ENCODE data around the gene MUC5AC.

The MUC5AC gene

DNA sequence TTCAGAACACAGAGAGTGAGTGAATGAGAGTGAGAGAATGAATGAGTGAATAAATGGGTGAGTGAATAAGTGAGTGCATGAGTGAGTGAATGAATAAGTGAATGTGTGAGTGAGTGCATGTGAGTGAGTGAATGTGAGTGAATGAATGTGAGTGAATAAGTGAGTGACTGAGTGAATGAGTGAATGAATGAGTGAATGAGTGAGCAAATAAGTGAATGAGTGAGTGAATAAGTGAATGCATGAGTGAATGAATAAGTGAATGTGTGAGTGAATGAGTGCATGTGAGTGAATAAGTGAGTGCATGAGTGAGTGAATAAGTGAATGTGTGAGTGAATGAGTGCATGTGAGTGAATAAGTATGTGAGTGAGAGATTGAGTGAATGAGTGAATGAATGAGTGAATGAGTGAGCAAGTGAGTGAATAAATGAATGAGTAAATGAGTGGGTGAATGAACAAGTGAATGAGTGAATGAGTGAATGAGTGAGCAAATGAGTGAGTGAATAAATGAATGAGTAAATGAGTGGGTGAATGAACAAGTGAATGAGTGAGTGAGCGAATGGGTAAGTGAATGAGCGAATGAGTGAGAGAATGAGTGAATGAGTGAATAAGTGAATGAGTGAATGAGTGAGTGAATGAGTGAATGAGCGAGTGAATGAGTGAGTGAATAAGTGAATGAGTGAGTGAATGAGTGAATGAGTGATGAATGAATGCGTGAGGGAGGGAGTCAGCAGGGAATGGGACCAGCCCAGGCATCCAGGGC is 43.8 kb downstream of the MUC5AC start:
- TF ChIP-seq, protein P1, sequence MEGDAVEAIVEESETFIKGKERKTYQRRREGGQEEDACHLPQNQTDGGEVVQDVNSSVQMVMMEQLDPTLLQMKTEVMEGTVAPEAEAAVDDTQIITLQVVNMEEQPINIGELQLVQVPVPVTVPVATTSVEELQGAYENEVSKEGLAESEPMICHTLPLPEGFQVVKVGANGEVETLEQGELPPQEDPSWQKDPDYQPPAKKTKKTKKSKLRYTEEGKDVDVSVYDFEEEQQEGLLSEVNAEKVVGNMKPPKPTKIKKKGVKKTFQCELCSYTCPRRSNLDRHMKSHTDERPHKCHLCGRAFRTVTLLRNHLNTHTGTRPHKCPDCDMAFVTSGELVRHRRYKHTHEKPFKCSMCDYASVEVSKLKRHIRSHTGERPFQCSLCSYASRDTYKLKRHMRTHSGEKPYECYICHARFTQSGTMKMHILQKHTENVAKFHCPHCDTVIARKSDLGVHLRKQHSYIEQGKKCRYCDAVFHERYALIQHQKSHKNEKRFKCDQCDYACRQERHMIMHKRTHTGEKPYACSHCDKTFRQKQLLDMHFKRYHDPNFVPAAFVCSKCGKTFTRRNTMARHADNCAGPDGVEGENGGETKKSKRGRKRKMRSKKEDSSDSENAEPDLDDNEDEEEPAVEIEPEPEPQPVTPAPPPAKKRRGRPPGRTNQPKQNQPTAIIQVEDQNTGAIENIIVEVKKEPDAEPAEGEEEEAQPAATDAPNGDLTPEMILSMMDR (IDR thresholded peaks at IDR 0.05; ENCODE audit: low read depth, low read length, missing control alignments) = no peak
- in situ Hi-C loops (cut with HindIII; ENCODE audit: low pct_ligation_motif_present, low sequenced_read_pairs) = no loop called here
- no peak overlapping the region for H3K4me3 ChIP-seq (ENCODE audit: low read depth, low read length)
- DNase-seq = no peak
- no peaks in the 10 kb centered on the region for H3K36me3 ChIP-seq (replicated peaks)
- H3K27me3 ChIP-seq (replicated peaks) = no peaks in the 10 kb centered on the region
- no peak overlapping the region for H3K27ac ChIP-seq

DNA sequence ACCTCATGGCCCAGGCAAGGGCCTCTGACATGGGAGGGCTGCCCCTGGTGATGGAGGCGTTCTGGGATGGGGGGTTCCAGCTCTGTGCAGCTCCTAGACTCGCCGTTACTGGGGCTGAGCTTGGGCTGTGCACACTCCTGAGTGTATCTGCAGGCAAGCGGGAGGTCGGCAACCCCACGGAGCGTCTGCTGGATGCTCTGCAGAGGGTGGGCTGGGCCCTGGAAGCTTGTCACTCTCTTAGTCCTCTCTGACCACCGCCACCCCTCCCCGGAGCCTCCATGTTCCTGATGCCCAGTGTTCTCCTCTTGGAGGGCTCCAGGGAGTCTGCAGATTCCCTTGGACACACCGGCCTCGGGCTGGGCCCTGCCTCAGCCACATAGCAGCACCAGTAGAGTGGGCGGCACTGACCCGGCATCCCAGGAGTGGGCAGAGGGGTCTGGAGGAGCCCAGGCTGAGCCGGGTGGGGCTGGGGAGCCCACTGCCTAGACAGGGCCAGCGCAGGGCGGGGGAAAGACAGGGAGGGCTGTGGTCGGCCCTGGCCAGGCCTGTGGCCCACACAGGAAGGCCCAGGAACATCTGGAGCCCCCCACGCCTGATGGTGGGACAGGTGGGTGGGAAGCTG is 44.5 kb downstream of the MUC5AC start:
- Histone ChIP-seq H3K4me3 (ENCODE audit: low read depth, low read length) (no peak overlapping the region), H3K27ac (no peak overlapping the region), H3K36me3 (replicated peaks) (no peaks in the 10 kb centered on the region), H3K27me3 (replicated peaks) (no peaks in the 10 kb centered on the region)
- in situ Hi-C loops (cut with HindIII; ENCODE audit: low pct_ligation_motif_present, low sequenced_read_pairs) = no loop called here
- no peak for DNase-seq
- TF ChIP-seq, protein P1 (IDR thresholded peaks at IDR 0.05; ENCODE audit: low read depth, low read length, missing control alignments) = no peak

DNA sequence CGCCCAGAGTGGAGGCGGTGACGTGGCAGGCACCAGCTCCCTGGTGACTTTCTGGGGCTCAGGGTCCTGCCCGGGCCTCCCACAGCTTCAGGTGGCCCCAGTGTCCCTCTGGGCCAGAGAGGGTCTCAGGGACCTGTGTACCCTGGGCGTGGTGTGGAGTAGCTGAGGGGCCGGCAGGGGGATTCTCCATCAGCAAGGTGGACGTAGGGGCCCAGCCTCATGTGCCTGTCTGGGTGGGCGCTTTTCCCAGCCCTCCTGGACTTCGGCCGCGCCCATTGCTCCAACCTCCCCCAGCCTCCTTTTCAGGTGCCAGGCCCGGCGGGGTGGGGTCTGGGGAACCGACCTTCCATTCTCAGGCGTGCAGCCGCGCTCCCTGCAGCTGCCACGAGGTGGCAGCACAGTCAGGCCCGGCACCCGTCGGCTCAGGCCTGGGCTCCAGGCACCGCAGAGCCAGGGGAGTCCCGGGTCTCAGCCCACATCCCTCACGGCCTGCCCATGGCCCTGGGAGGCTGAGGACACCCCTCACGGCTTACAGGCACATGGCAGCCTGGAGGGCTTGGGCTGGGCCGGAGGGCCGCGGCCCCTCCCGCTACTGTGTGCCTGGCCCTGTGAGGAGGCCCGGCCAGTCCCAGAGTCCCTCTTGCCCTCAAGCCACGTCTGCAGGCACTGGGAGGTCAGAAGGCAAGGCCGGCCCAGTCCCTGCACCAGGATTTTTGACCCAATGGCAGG is 45.2 kb downstream of the MUC5AC start:
- DNase-seq = peak; percentile 9
- in situ Hi-C loops (cut with HindIII; ENCODE audit: low pct_ligation_motif_present, low sequenced_read_pairs) = no loop called here
- no peak overlapping the region for H3K27ac ChIP-seq
- no peaks in the 10 kb centered on the region for H3K36me3 ChIP-seq (replicated peaks)
- H3K4me3 ChIP-seq (ENCODE audit: low read depth, low read length) = no peak overlapping the region
- TF ChIP-seq, protein P1 (IDR thresholded peaks at IDR 0.05; ENCODE audit: low read depth, low read length, missing control alignments) = peak; percentile 91
- H3K27me3 ChIP-seq (replicated peaks) = no peaks in the 10 kb centered on the region

DNA sequence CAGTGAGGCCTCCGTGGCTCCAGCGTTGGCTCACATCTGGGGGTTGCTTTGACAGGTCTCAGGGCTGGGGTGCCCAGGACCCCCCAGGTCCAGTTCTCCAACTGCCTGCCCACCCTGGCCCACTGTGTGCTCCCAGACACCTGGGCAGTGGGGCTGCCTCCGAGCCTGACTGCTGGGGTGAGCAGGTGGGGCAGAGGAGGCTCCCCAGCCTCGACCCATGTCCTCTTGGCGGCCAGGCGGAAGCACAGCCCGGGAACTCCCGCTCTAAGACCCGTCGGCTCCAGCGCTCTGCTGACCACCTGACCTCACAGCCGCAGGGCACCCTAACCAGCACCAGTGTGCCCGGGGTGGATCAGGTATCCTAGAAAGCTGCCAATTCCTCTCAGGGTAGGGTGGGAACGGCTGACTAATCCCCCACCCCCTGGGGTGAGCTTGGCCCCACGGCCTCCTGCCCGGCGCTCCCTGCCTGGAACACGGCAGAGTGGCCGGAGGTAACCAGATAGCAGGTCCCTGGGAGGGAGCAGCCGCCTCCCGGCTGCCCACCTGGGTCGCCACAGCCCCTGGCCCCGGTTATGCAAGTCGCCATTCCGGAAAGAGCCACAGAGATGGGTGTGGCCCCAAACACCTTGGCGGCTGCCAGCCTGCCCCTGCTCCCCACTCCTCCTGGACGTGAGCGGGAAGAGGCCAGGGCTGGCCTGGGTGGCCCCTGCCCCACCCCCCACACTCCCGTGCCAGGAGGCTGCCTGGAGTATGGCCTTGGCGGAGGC is 45.9 kb downstream of the MUC5AC start:
- DNase-seq = no peak
- H3K27ac ChIP-seq = no peak overlapping the region
- H3K4me3 ChIP-seq (ENCODE audit: low read depth, low read length) = no peak overlapping the region
- in situ Hi-C loops (cut with HindIII; ENCODE audit: low pct_ligation_motif_present, low sequenced_read_pairs) = no loop called here
- no peaks in the 10 kb centered on the region for H3K36me3 ChIP-seq (replicated peaks)
- TF ChIP-seq, protein P1 (IDR thresholded peaks at IDR 0.05; ENCODE audit: low read depth, low read length, missing control alignments) = no peak
- no peaks in the 10 kb centered on the region for H3K27me3 ChIP-seq (replicated peaks)

DNA sequence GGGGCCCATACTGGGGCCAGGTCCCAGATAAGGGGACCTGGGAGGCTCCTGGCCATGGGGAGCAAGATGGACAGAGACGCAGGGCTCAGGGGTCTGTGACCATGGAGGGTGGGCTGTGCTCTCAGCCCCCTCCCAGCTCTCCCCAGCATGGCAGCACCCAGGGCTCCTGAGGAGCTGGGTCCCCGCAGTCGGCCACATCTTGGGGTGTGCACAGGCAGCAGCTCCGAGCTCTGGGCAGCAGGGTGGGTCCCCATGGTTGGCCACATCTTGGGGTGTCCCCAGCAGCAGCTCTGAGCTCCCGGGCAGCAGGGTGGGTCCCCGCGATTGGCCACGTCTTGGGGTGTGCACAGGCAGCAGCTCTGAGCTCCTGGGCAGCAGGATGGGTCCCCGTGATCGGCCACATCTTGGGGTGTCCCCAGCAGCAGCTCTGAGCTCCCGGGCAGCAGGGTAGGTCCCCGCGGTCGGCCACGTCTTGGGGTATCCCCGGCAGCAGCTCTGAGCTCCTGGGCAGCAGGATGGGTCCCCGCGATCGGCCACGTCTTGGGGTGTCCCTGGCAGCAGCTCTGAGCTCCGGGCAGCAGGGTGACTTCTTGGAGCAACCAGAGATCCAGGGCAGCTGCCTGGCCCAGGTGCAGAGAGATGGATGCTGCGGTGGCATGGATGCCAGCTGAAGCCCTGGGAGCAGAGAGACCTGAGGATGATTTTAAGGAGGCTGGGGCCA is 46.8 kb downstream of the MUC5AC start:
- DNase-seq = no peak
- H3K27me3 ChIP-seq (replicated peaks) = no peaks in the 10 kb centered on the region
- H3K36me3 ChIP-seq (replicated peaks) = no peaks in the 10 kb centered on the region
- no peak overlapping the region for H3K27ac ChIP-seq
- H3K4me3 ChIP-seq (ENCODE audit: low read depth, low read length) = no peak overlapping the region
- TF ChIP-seq, protein P1 (IDR thresholded peaks at IDR 0.05; ENCODE audit: low read depth, low read length, missing control alignments) = no peak
- in situ Hi-C loops (cut with HindIII; ENCODE audit: low pct_ligation_motif_present, low sequenced_read_pairs) = no loop called here

Measured in brain microvascular endothelial cell (primary cell).